Fibroblast of the aortic adventitia (primary cell): ENCODE measurements around the gene EME1. TPM values are rescaled to one million over a fixed set of nuclear protein-coding genes. Genes with fewer than 3 reads are reported as not detected.

Source experiments
- DNase-seq: peaks from one replicate; pipeline ENCODE4 v3.0.0-alpha.2; 2010; ENCODE audit warnings: low read depth
- H3K4me3 ChIP-seq: 2 replicates; pipeline ENCODE4 v1.5.1; 2011; ENCODE audit warnings: low read depth, mild to moderate bottlenecking, control low read depth, low read length, moderate library complexity
- CTCF ChIP-seq: IDR thresholded peaks from 2 replicates; pipeline ENCODE4 v1.5.1; 2011; ENCODE audit warnings: mild to moderate bottlenecking, low read length, control low read depth, inconsistent platforms; ENCODE audit not compliant: insufficient read depth
- total RNA-seq: library from RNA; depleted of rRNA; stranded (reverse); fragments of >200 nt; gene quantifications from 2 replicates; pipeline ENCODE4 v1.2.3, GENCODE V29; 2012; ENCODE audit warnings: low replicate concordance

EME1 gene
- total RNA-seq, 1 donor = 9.1 TPM

DNA sequence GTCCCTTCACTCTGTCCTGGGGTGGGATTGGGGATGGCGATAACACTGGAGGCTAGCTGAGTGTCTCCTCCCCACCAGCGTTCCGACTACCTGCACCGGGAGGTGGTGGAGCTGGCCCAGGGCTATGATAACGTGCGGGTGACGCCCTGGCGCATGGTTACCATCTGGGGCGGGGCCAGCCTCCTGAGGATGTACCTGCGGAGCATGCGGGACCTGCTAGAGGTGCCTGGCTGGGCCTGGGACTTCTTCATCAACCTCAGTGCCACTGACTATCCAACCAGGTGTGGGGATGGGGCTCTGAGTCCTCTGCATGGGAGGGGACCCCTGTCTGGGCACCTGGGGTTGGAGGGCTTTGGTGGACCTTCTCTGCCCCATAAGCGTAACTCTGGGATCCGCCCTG lies 18.3 kb upstream of the EME1 start:
- DNase-seq = no peak
- H3K4me3 ChIP-seq = no peak overlapping the region
- no peak for TF ChIP-seq CTCF

DNA sequence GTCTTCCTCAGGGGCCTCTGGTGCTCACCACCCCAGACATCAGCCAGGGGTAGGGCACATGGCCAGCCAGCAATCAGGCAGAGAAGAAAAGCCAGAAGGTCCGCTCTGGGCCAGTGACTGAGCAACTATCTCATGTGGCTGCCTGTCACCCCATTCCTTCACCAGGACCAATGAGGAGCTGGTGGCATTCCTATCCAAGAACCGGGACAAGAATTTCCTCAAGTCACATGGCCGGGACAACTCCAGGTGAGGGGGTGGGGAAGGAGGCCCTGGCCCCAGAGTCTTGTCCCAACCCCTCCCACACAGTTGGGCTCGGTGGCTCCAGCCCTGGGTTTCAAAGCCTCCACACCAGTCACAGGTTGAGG lies 17.7 kb upstream of the EME1 start:
- H3K4me3 ChIP-seq = no peak overlapping the region
- no peak for DNase-seq
- no peak for TF ChIP-seq CTCF

DNA sequence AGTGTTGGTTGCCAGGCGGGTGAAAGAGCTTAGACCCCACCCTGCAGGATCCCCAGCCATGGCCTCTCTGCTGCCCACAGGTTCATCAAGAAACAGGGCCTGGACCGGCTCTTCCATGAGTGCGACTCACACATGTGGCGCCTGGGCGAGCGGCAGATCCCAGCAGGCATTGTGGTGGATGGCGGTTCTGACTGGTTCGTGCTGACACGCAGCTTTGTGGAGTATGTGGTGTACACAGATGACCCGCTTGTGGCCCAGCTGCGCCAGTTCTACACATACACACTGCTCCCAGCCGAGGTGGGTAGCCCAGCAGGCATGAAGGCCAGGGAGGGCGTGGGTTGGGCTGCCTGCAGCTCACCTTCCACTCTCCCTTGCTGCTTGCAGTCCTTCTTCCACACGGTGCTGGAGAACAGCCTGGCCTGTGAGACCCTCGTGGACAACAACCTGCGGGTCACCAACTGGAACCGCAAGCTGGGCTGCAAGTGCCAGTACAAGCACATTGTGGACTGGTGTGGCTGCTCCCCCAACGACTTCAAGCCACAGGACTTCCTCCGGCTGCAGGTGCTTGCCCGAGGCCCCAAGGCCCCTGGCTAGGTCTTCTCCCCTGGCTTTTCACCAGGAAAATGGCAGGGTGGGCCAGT lies 17.2 kb upstream of the EME1 start:
- no peak for TF ChIP-seq CTCF
- no peak overlapping the region for H3K4me3 ChIP-seq
- DNase-seq = no peak

DNA sequence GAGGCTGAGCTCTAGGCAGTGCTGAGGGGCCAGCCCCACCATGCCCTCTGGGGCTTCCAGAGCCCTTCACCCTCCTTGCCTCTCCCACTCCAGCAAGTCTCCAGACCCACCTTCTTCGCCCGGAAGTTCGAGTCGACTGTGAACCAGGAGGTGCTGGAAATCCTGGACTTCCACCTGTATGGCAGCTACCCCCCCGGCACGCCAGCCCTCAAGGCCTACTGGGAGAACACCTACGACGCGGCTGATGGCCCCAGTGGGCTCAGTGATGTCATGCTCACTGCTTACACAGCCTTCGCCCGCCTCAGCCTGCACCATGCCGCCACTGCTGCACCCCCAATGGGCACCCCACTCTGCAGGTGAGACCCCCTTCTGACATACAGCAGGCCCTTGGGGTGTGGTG lies 16.6 kb upstream of the EME1 start:
- DNase-seq = no peak
- TF ChIP-seq CTCF = no peak
- H3K4me3 ChIP-seq = no peak overlapping the region

DNA sequence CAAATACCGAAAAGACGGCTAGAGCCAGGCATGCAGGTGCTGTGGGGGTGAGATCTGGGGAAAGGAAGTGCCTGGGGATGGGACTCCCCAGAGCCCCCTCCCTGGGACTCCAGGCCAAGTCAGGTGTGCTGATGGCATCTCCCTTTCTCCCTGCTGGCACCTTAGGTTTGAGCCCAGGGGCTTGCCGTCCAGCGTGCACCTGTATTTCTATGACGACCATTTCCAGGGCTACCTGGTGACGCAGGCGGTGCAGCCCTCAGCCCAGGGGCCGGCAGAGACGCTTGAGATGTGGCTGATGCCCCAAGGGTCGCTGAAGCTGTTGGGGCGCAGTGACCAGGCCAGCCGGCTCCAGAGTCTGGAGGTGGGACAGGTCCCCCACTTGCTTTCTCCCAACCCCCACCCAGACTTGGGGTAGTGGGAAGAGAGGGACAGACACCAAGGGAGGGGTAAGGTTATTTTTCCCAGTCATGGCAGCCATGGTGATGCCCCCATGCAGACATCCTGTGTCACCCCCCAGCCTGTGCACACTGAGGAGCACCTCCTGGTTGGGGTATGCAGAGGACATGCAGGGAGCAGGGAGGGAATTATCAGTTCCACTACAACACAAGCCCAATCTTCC lies 16.0 kb upstream of the EME1 start:
- no peak overlapping the region for H3K4me3 ChIP-seq
- no peak for DNase-seq
- no peak for TF ChIP-seq CTCF

GRCh38 chr17:50358177-50358576 lies 14.9 kb upstream of the EME1 start:
- DNase-seq = no peak
- no peak for TF ChIP-seq CTCF

More at GRCh38 chr17:50358177-50358576, 14.9 kb upstream of the EME1 start:
- no peak overlapping the region for H3K4me3 ChIP-seq
